SK-N-MC (cell line): ENCODE measurements around the gene DPM1.

Source experiments
- EZH2 ChIP-seq: fragments of 200-600 bp; sonication (generic); IDR thresholded peaks from one replicate; pipeline ENCODE4 v1.6.1; 2017; ENCODE audit warnings: antibody characterized with exemption
- FOXP2 ChIP-seq: optimal IDR thresholded peaks from 2 replicates; pipeline ENCODE3; 2011; ENCODE audit warnings: mild to moderate bottlenecking, moderate library complexity; ENCODE audit not compliant: insufficient read depth; ENCODE audit errors: extremely low read length, control extremely low read depth
- POLR2AphosphoS5 ChIP-seq: IDR thresholded peaks from 2 replicates; pipeline ENCODE4 v1.6.1; 2012; ENCODE audit warnings: mild to moderate bottlenecking, low read depth, low read length, borderline replicate concordance

DNA sequence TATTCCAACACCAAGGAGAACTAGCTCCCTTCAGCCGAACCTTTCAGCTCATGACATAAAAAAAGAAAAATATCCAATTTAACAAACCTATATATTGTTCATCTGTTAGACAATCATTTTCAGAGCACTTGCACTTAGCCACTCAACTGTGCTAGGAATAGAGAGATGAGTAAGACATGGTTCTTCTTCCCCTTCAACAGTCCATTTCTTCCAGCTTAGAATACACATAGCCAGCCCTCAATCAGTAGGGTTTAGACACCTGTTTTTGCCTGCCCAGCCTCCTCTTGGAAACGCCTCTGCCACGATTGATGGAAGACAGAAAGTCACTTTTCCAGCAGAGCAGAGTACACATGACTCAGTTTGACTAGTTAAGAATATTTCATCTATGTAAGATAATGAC lies 48.9 kb downstream of the DPM1 start:
- TF ChIP-seq POLR2AphosphoS5 (no peak), EZH2 (no peak), FOXP2 (no peak)
